Suprapubic skin (tissue), 4 donors: ENCODE results near the gene C16orf92. TPM values are rescaled to one million over a fixed set of nuclear protein-coding genes. Genes with fewer than 3 reads are reported as not detected.

Experiments used
- DNase-seq, 2 donors: peaks; one replicate each; pipeline ENCODE4 v3.0.0-alpha.2; 2019; ENCODE audit warnings: low spot score in 2 of 2
- H3K27ac ChIP-seq: fragments of 200-600 bp; sonication (generic); one replicate; pipeline ENCODE4 v1.5.1; 2019
- H3K27me3 ChIP-seq: fragments of 200-600 bp; sonication (generic); one replicate; pipeline ENCODE4 v1.5.1; 2019
- H3K36me3 ChIP-seq: fragments of 200-600 bp; sonication (generic); one replicate; pipeline ENCODE4 v1.5.1; 2019
- H3K4me1 ChIP-seq: fragments of 200-600 bp; sonication (generic); one replicate; pipeline ENCODE4 v1.5.1; 2019
- H3K4me3 ChIP-seq: fragments of 200-600 bp; sonication (generic); one replicate; pipeline ENCODE4 v1.5.1; 2019; ENCODE audit warnings: mild to moderate bottlenecking
- H3K9me3 ChIP-seq: fragments of 200-600 bp; sonication (generic); one replicate; pipeline ENCODE4 v1.5.1; 2019
- CTCF ChIP-seq, 2 donors: fragments of 200-600 bp in 1 of 2; fragments of 450-650 bp in 1 of 2; sonication (generic) in 1 of 2; IDR thresholded peaks; one replicate each; pipeline ENCODE4 v1.5.1; 2016 to 2019; ENCODE audit warnings: antibody characterized with exemption in 2 of 2, mild to moderate bottlenecking in 1 of 2, moderate library complexity in 1 of 2
- EP300 ChIP-seq: sonication (generic); formaldehyde crosslinking; IDR thresholded peaks from one replicate; pipeline ENCODE4 v1.6.1; 2017; ENCODE audit warnings: antibody characterized with exemption
- POLR2A ChIP-seq, 2 donors: fragments of 450-650 bp; IDR thresholded peaks; one replicate each; pipeline ENCODE4 v1.6.1; 2017; ENCODE audit warnings: antibody characterized with exemption in 2 of 2, mild to moderate bottlenecking in 2 of 2, moderate library complexity in 2 of 2
- POLR2AphosphoS5 ChIP-seq, 3 donors: sonication (generic); formaldehyde crosslinking; IDR thresholded peaks; one replicate each; pipeline ENCODE4 v1.6.1; 2017; ENCODE audit warnings: antibody characterized with exemption in 3 of 3
- WGBS: methylation state at CpG from one replicate; pipeline ENCODE4 v1.1.5; 2018; 5-methylcytosine and 5-hydroxymethylcytosine counted together
- total RNA-seq, 4 donors: library from RNA; depleted of rRNA; stranded (reverse); fragments of >200 nt; gene quantifications; one replicate each; pipeline ENCODE4 v1.1.0, GENCODE V29; 2016

Gene C16orf92
- total RNA-seq, 4 donors from 2014 or later, result not detected

- H3K27me3 ChIP-seq, result no peaks in the 10 kb centered on the region
- DNase-seq, result peak in 1 of 2 donors; percentile 59
- no peak overlapping the region for H3K27ac ChIP-seq
- no peak for TF ChIP-seq EP300
- TF ChIP-seq POLR2A (IDR thresholded peaks at IDR 0.05), result no peak
- no peak for TF ChIP-seq CTCF (IDR thresholded peaks at IDR 0.05)
- TF ChIP-seq POLR2AphosphoS5 (IDR thresholded peaks at IDR 0.05), result no peak
- H3K36me3 ChIP-seq, result peaks cover 80% of the 10 kb centered on the region
- no peak overlapping the region for H3K4me3 ChIP-seq
- 95% methylated on average over 29 of the region's 35 CpGs for WGBS
- H3K4me1 ChIP-seq, result peaks cover 20% of the 10 kb centered on the region
- no peaks in the 10 kb centered on the region for H3K9me3 ChIP-seq
Measured at GRCh38 chr16:29990883-29991570, 32.0 kb upstream of the C16orf92 start.

GRCh38 chr16:29991571-29991904, 31.5 kb upstream of the C16orf92 start:
- 71% methylated on average over 5 of the region's 5 CpGs for WGBS
- peaks cover 74% of the 10 kb centered on the region for H3K36me3 ChIP-seq

GRCh38 chr16:29992344-29992967, 30.5 kb upstream of the C16orf92 start:
- Histone ChIP-seq H3K4me1 (peaks cover 29% of the 10 kb centered on the region), H3K27ac (no peak overlapping the region), H3K9me3 (no peaks in the 10 kb centered on the region), H3K36me3 (peaks cover 67% of the 10 kb centered on the region), H3K27me3 (no peaks in the 10 kb centered on the region), H3K4me3 (no peak overlapping the region)
- TF ChIP-seq POLR2AphosphoS5 (IDR thresholded peaks at IDR 0.05) (no peak), CTCF (IDR thresholded peaks at IDR 0.05) (no peak), POLR2A (IDR thresholded peaks at IDR 0.05) (no peak), EP300 (no peak)
- WGBS, result 52% methylated on average over 7 of the region's 7 CpGs
- peak in 1 of 2 donors; percentile 51 for DNase-seq

More at GRCh38 chr16:29991571-29991904, 31.5 kb upstream of the C16orf92 start:
- no peak overlapping the region for H3K4me3 ChIP-seq
- DNase-seq, result no peak
- no peaks in the 10 kb centered on the region for H3K9me3 ChIP-seq
- H3K4me1 ChIP-seq, result peaks cover 21% of the 10 kb centered on the region
- TF ChIP-seq EP300 (no peak), CTCF (IDR thresholded peaks at IDR 0.05) (no peak)
- no peak overlapping the region for H3K27ac ChIP-seq
- H3K27me3 ChIP-seq, result no peaks in the 10 kb centered on the region

- DNase-seq, result peak in 1 of 2 donors; percentile 56
- no peak for TF ChIP-seq POLR2A (IDR thresholded peaks at IDR 0.05)
- no peak for TF ChIP-seq EP300
- TF ChIP-seq POLR2AphosphoS5 (IDR thresholded peaks at IDR 0.05), result no peak
- TF ChIP-seq CTCF (IDR thresholded peaks at IDR 0.05), result no peak
- H3K4me3 ChIP-seq, result no peak overlapping the region
- WGBS, result 80% methylated on average over 11 of the region's 25 CpGs
- peaks cover 59% of the 10 kb centered on the region for H3K36me3 ChIP-seq
- no peak overlapping the region for H3K27ac ChIP-seq
- H3K27me3 ChIP-seq, result no peaks in the 10 kb centered on the region
- no peaks in the 10 kb centered on the region for H3K9me3 ChIP-seq
- H3K4me1 ChIP-seq, result peaks cover 29% of the 10 kb centered on the region
Measured at GRCh38 chr16:29993191-29993902, 29.7 kb upstream of the C16orf92 start.

GRCh38 chr16:29993903-29994599, 28.9 kb upstream of the C16orf92 start:
- H3K36me3 ChIP-seq, result peaks cover 52% of the 10 kb centered on the region
- TF ChIP-seq EP300 (no peak), POLR2A (IDR thresholded peaks at IDR 0.05) (no peak), CTCF (IDR thresholded peaks at IDR 0.05) (no peak), POLR2AphosphoS5 (IDR thresholded peaks at IDR 0.05) (no peak)
- H3K27me3 ChIP-seq, result no peaks in the 10 kb centered on the region
- peaks cover 29% of the 10 kb centered on the region for H3K4me1 ChIP-seq
- no peak for DNase-seq
- peak overlapping the region; percentile 45 for H3K27ac ChIP-seq
- peak overlapping the region; percentile 80 for H3K4me3 ChIP-seq
- H3K9me3 ChIP-seq, result no peaks in the 10 kb centered on the region
- WGBS, result 86% methylated on average over 9 of the region's 9 CpGs
